ENCODE data around the gene CD2BP2. TPM values are rescaled to one million over a fixed set of nuclear protein-coding genes. Genes with fewer than 3 reads are reported as not detected.

Gene CD2BP2
- total and polyA plus RNA-seq, 9 of the 15 experiments (the other 6 are each of a cell fraction or from before 2014, with no cell fraction given), result 3.9 to 51.1 (median 32.8) TPM

- no peak for TF ChIP-seq ERF (CRISPR knock-in tag; IDR thresholded peaks at IDR 0.05)
- no peak for TF ChIP-seq TCF3 (CRISPR knock-in tag; IDR thresholded peaks at IDR 0.05)
- TF ChIP-seq GTF2B (IDR thresholded peaks at IDR 0.05; ENCODE audit: extremely low read depth, insufficient read length), result no peak
- TF ChIP-seq U2AF2 (optimal IDR thresholded peaks at IDR 0.05; ENCODE audit: low read depth, low read length), result no peak
- TF ChIP-seq MNT (conservative IDR thresholded peaks at IDR 0.05), result peak in 1 of 2 experiments; percentile 22; a peak in 1 of 4 replicates
- TF ChIP-seq CREB3 (tag; conservative IDR thresholded peaks at IDR 0.05; ENCODE audit: low read depth), result no peak
- no peak for TF ChIP-seq ZNF316 (IDR thresholded peaks at IDR 0.05)
- peak; percentile 73 to 79 for TF ChIP-seq NRF1 (conservative IDR thresholded peaks at IDR 0.05 in 1 of 2, IDR thresholded peaks at IDR 0.05 in 1 of 2)
- 0 out of 2 replicates have a peak, but pooled peaks have one; percentile 36 for TF ChIP-seq SRSF3 (IDR thresholded peaks at IDR 0.05; ENCODE audit: insufficient read depth, low read length)
- TF ChIP-seq HNRNPL (IDR thresholded peaks at IDR 0.05; ENCODE audit: low read depth, low read length), result no peak
- no peak for TF ChIP-seq ZNF354B (CRISPR knock-in tag; IDR thresholded peaks at IDR 0.05)
- no peak for TF ChIP-seq ZBED1 (IDR thresholded peaks at IDR 0.05)
- TF ChIP-seq FOXA1 (IDR thresholded peaks at IDR 0.05; ENCODE audit: borderline replicate concordance), result no peak
- peak; percentile 57 for TF ChIP-seq RBFOX2 (IDR thresholded peaks at IDR 0.05; ENCODE audit: low read depth, low read length)
- no peak for TF ChIP-seq GABPB2 (CRISPR knock-in tag; conservative IDR thresholded peaks at IDR 0.05)
- TF ChIP-seq YY1 (IDR thresholded peaks at IDR 0.05; ENCODE audit: borderline replicate concordance in 1 of 3, control insufficient read depth in 1 of 3, extremely low read depth in 1 of 3, insufficient read depth in 3 of 3, insufficient read length in 1 of 3, insufficient replicate concordance in 2 of 3, low read depth in 1 of 3, low read length in 2 of 3), result peak in 1 of 3 experiments; percentile 15
- TF ChIP-seq, protein P1, sequence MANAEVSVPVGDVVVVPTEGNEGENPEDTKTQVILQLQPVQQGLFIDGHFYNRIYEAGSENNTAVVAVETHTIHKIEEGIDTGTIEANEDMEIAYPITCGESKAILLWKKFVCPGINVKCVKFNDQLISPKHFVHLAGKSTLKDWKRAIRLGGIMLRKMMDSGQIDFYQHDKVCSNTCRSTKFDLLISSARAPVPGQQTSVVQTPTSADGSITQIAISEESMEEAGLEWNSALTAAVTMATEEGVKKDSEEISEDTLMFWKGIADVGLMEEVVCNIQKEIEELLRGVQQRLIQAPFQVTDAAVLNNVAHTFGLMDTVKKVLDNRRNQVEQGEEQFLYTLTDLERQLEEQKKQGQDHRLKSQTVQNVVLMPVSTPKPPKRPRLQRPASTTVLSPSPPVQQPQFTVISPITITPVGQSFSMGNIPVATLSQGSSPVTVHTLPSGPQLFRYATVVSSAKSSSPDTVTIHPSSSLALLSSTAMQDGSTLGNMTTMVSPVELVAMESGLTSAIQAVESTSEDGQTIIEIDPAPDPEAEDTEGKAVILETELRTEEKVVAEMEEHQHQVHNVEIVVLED (CRISPR knock-in tag; IDR thresholded peaks at IDR 0.05), result no peak
- 0 out of 2 replicates have a peak, but pooled peaks have one; percentile 33 for TF ChIP-seq L3MBTL2 (IDR thresholded peaks at IDR 0.05)
- peak; percentile 74 for TF ChIP-seq SAP30 (IDR thresholded peaks at IDR 0.05; ENCODE audit: borderline replicate concordance, insufficient read depth, low read depth, low read length, poor library complexity, severe bottlenecking)
- TF ChIP-seq ZNF707 (CRISPR knock-in tag; conservative IDR thresholded peaks at IDR 0.05), result no peak
- TF ChIP-seq NR4A1 (CRISPR knock-in tag; IDR thresholded peaks at IDR 0.05), result no peak
- no peak for TF ChIP-seq NR4A1 (tag; IDR thresholded peaks at IDR 0.05)
- TF ChIP-seq FOXP1 (CRISPR knock-in tag; IDR thresholded peaks at IDR 0.05), result no peak
These were observed 14.2 kb upstream of the CD2BP2 start (continued) for GRCh38 chr16:30369091-30369937.
